Embryonic facial prominence (tissue), 1 donor: ENCODE results near the gene ALKBH3.

Source experiments
- DNase-seq: peaks from one replicate; pipeline ENCODE4 v3.0.0-alpha.2; 2016; ENCODE audit errors: extremely low spot score

Gene ALKBH3

GRCh38 chr11:43962383-43963278 lies 82.0 kb downstream of the ALKBH3 start:
- peak; percentile 9 for DNase-seq

DNA sequence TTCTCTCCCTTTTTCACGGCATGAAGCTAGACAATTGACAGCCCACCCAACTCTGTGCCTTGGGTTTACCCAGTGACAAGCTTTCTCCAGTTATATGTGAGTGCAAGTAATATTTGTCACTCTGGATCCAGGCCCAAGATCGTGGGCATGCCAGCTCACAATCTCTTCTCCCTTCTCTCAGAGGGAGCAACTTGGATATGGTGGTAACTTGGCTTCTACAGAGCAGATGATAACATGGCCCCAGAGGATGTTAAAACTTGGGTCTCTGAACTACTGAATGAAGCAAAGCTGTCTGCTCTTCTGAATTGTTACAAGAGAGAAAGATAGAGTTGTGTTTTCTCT lies 82.6 kb downstream of the ALKBH3 start:
- DNase-seq = no peak

GRCh38 chr11:43967661-43968060 lies 87.0 kb downstream of the ALKBH3 start:
- no peak for DNase-seq

GRCh38 chr11:43968719-43969118 lies 88.1 kb downstream of the ALKBH3 start:
- no peak for DNase-seq

DNA sequence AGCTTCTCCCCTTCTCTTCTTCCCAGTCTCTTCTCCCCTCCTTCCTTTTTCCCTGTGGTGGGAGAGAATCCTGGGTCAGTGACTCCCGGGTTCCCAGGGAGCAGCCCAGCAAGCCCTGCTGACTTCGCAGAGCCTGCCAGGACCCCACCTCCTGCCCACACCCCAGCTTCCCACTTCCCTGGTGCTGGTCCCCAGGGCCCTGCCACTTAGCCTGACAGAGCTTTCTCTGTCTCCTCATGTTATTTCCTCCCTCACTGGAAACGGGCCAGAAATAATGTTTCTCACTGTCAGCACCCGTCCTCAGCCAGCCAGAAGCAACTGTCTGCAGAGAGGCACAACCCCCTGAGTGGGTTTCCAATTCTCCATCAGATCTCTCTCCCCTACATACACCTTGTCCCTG lies 88.9 kb downstream of the ALKBH3 start:
- DNase-seq = no peak
